CD14-positive monocyte (primary cell): ENCODE data around the gene TMEM205. TPM values are rescaled to one million over a fixed set of nuclear protein-coding genes. Genes with fewer than 3 reads are reported as not detected.
A peak's percentile ranks its signal among the peaks of the same experiment; 100 is the strongest.

ENCODE experiments used
- DNase-seq, 3 donors: peaks; one replicate each; pipeline ENCODE4 v3.0.0-alpha.2; 2011 to 2022
- H2AFZ ChIP-seq: 2 replicates; pipeline ENCODE4 v1.6.0; 2012; ENCODE audit warnings: mild to moderate bottlenecking, low read depth, low read length, inconsistent platforms; ENCODE audit not compliant: insufficient read depth, poor library complexity, severe bottlenecking
- H3K27ac ChIP-seq, 2 donors: 1 replicate in 1 of 2; 2 replicates in 1 of 2; pipeline ENCODE4 v1.5.1; 2012 to 2013; ENCODE audit warnings: low read length in 2 of 2, control low read depth in 1 of 2, inconsistent platforms in 1 of 2, low read depth in 1 of 2, mild to moderate bottlenecking in 1 of 2
- H3K27me3 ChIP-seq, 2 donors: one replicate each; pipeline versions ENCODE4 v1.6.0 to v1.6.1; 2011 to 2013; ENCODE audit warnings: low read length in 2 of 2; ENCODE audit not compliant: control insufficient read depth in 2 of 2, insufficient read depth in 2 of 2
- H3K36me3 ChIP-seq, 2 donors: replicated peaks in 1 of 2; 1 replicate in 1 of 2; 2 replicates in 1 of 2; pipeline versions ENCODE4 v1.5.1 to v1.6.1; 2012 to 2013; ENCODE audit warnings: low read length in 2 of 2, control low read depth in 1 of 2, inconsistent platforms in 1 of 2, mild to moderate bottlenecking in 1 of 2; ENCODE audit not compliant: insufficient read depth in 2 of 2, control insufficient read depth in 1 of 2
- H3K4me1 ChIP-seq, 2 donors: 1 replicate in 1 of 2; 2 replicates in 1 of 2; pipeline versions ENCODE4 v1.5.1 to v1.6.1; 2012 to 2013; ENCODE audit warnings: low read length in 2 of 2, control low read depth in 1 of 2, inconsistent platforms in 1 of 2, mild to moderate bottlenecking in 1 of 2, moderate library complexity in 1 of 2; ENCODE audit not compliant: insufficient read depth in 2 of 2, control insufficient read depth in 1 of 2
- H3K4me2 ChIP-seq: replicated peaks from 2 replicates; pipeline ENCODE3; 2012; ENCODE audit warnings: low read length, moderate library complexity, mild to moderate bottlenecking; ENCODE audit not compliant: poor library complexity, severe bottlenecking; ENCODE audit errors: extremely low read depth
- H3K4me3 ChIP-seq, 3 experiments: fragments of 200-600 bp in 1 of 3; sonication (generic) in 1 of 3; replicated peaks in 1 of 3; 1 replicate in 2 of 3; 2 replicates in 1 of 3; pipeline ENCODE4 v1.5.1; 2011 to 2013; ENCODE audit warnings: low read length in 3 of 3, mild to moderate bottlenecking in 3 of 3, control low read depth in 2 of 3, low read depth in 2 of 3, inconsistent platforms in 1 of 3, moderate library complexity in 1 of 3
- H3K79me2 ChIP-seq: 2 replicates; pipeline ENCODE4 v1.6.0; 2012; ENCODE audit warnings: mild to moderate bottlenecking, control low read depth, inconsistent platforms, low read length, moderate library complexity; ENCODE audit not compliant: insufficient read depth
- H3K9ac ChIP-seq: 2 replicates; pipeline ENCODE4 v1.6.0; 2017; ENCODE audit warnings: low read length, mild to moderate bottlenecking; ENCODE audit not compliant: insufficient read depth, poor library complexity, severe bottlenecking
- H3K9me3 ChIP-seq, 2 donors: replicated peaks in 1 of 2; 1 replicate in 1 of 2; 2 replicates in 1 of 2; pipeline versions ENCODE4 v1.5.1 to v1.6.1; 2012 to 2013; ENCODE audit warnings: low read length in 2 of 2, control low read depth in 1 of 2; ENCODE audit not compliant: control insufficient read depth in 1 of 2, insufficient read depth in 1 of 2
- H4K20me1 ChIP-seq: 2 replicates; pipeline ENCODE4 v1.6.0; 2012; ENCODE audit warnings: mild to moderate bottlenecking, low read length, control low read depth, moderate library complexity; ENCODE audit not compliant: insufficient read depth
- H3K27ac Mint-ChIP-seq, 7 donors: one replicate each; pipeline ENCODE4 v1.8.0; 2020; ENCODE audit warnings: mild to moderate bottlenecking in 7 of 7, mixed read lengths in 7 of 7, moderate library complexity in 6 of 7, inconsistent platforms in 2 of 7
- H3K27me3 Mint-ChIP-seq, 3 donors: one replicate each; pipeline ENCODE4 v1.8.0; 2021 to 2022; ENCODE audit warnings: low read depth in 3 of 3, mild to moderate bottlenecking in 3 of 3, mixed read lengths in 3 of 3, moderate library complexity in 3 of 3, inconsistent platforms in 1 of 3
- H3K36me3 Mint-ChIP-seq, 2 donors: one replicate each; pipeline ENCODE4 v1.8.0; 2020; ENCODE audit warnings: mixed read lengths in 2 of 2, inconsistent platforms in 1 of 2, mild to moderate bottlenecking in 1 of 2
- H3K4me1 Mint-ChIP-seq: one replicate; pipeline ENCODE4 v1.8.0; 2020; ENCODE audit warnings: mild to moderate bottlenecking, mixed read lengths
- H3K4me3 Mint-ChIP-seq, 2 donors: one replicate each; pipeline ENCODE4 v1.8.0; 2020; ENCODE audit warnings: mild to moderate bottlenecking in 2 of 2, mixed read lengths in 2 of 2, moderate library complexity in 1 of 2
- H3K9me3 Mint-ChIP-seq, 7 donors: one replicate each; pipeline ENCODE4 v1.8.0; 2020 to 2022; ENCODE audit warnings: mixed read lengths in 7 of 7, mild to moderate bottlenecking in 6 of 7, moderate library complexity in 6 of 7, inconsistent platforms in 2 of 7
- CTCF ChIP-seq: fragments of 200-600 bp; IDR thresholded peaks from one replicate; pipeline ENCODE4 v1.8.0; 2022; ENCODE audit warnings: antibody characterized with exemption, mild to moderate bottlenecking
- WGBS: methylation state at CpG from one replicate; pipeline ENCODE4 v1.1.5; 2013; ENCODE audit warnings: missing lambda C conversion rate; ENCODE audit not compliant: insufficient coverage; 5-methylcytosine and 5-hydroxymethylcytosine counted together
- intact Hi-C, 2 donors: fragments of 100-400 bp; cut with micrococcal nuclease; formaldehyde crosslinking; loops; one replicate each; pipeline versions ENCODE4 v1.15.0 to v1.15.1; 2023
- polyA plus RNA-seq, 3 donors: library from polyadenylated mRNA; depleted of rRNA in 1 of 3; unstranded in 2 of 3; stranded (reverse) in 1 of 3; fragments of 300-500 nt in 2 of 3; fragments of >200 nt in 1 of 3; fragmentation: Illumina TruSeq in 2 of 3; gene quantifications; 1 replicate in 2 of 3; 2 replicates in 1 of 3; pipeline ENCODE4 v1.2.3, GENCODE V29; 2012 to 2021

The TMEM205 gene
- polyA plus RNA-seq, 3 donors, result 252 to 335 (median 263) TPM

DNA sequence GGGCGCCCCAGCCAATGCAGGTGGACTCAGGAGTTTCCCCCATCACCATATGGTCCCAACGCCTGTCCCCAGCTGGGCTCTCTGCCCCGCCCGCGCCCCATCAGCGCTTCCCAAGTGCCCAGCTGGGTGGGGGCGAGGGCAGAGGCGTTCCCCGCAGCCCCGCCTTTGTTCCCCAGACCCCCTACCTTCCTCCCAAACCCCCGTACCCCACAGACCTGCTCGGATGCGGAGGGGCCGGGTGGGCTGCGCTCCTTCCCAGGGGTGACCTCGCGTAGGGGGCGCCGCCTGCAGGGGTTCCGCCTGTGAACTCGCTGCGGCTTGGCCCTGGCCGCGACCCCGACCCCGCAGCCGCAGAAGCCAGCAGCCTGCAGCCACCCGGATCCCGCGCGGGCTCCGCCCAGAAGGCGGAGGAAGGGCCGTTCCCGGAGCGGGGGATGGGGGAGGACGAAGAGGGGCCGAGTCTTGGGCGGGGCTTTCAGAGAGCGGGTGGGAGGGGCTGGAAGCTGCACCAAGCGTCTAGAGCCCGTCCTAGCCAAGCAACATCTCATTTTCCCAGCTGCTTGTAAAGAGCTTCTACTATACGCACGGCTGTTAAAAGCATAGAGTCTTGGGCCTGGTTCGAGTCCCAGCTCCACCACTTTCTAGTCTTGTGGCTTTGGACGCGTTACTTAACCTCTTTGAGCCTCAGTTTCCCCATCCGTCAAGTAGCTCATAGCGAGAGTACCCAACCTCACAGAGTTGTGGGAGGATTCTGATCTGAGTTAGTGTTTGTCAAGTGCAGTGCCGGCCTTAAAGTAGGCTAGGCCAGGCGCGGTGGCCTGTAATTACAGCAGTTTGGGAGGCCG is 6.6 kb downstream of the TMEM205 start, which contains the start of gene RAB3D:
Gene RAB3D (minus strand): TSS at position 404 of the 845 bp plus-strand sequence. CDS start 2,258 bp downstream, outside the sequence.
- Histone ChIP-seq H3K79me2 (peaks cover 78% of the 10 kb centered on the region), H2AFZ (peak within 1 kb of the TSS; percentile 75), H3K9me3 (peaks cover 0 to 6% of the 10 kb centered on the region in 2 donors), H3K27ac (peak within 1 kb of the TSS; percentile 54 to 85), H4K20me1 (peaks cover 48% of the 10 kb centered on the region), H3K4me1 (peaks cover 50 to 64% of the 10 kb centered on the region in 2 donors), H3K36me3 (peaks cover 25 to 37% of the 10 kb centered on the region in 2 donors), H3K9ac (peak within 1 kb of the TSS; percentile 78), H3K4me2 (peak within 1 kb of the TSS; percentile 88), H3K4me3 (peak within 1 kb of the TSS; percentile 66 to 99 (median 98)), H3K27me3 (no peaks in the 10 kb centered on the region)
- DNase-seq, result peak; percentile 74 to 88 (median 80)
- peaks cover 40% of the 10 kb centered on the region for H3K4me1 Mint-ChIP-seq
- intact Hi-C loops, result loop anchor here (2.0 to 5.0 kb wide), 3 partner anchors 15 to 42 kb away; partner anchors contain the start of genes SWSAP1 (in 1 of the 2) and TSPAN16 (in 1 of the 2)
- H3K27me3 Mint-ChIP-seq, result peaks cover 0 to 2% (median 0%) of the 10 kb centered on the region in 3 donors
- H3K4me3 Mint-ChIP-seq, result peak within 1 kb of the TSS; percentile 91 to 99
- no peak for TF ChIP-seq CTCF
- peaks cover 32 to 56% of the 10 kb centered on the region in 2 donors for H3K36me3 Mint-ChIP-seq
- H3K9me3 Mint-ChIP-seq, result peaks cover 0 to 6% (median 0%) of the 10 kb centered on the region in 7 donors
- H3K27ac Mint-ChIP-seq, result peak within 1 kb of the TSS; percentile 85 to 97 (median 91)
- WGBS, result under 1% methylated on average over 36 of the region's 53 CpGs

GRCh38 chr19:11338569-11339253 is 7.4 kb downstream of the TMEM205 start:
- Mint-ChIP-seq H3K4me3 (peak overlapping the region; percentile 91 to 99), H3K9me3 (peaks cover 0 to 6% (median 0%) of the 10 kb centered on the region in 7 donors), H3K36me3 (peaks cover 39 to 64% of the 10 kb centered on the region in 2 donors), H3K27me3 (peaks cover 0 to 2% (median 0%) of the 10 kb centered on the region in 3 donors), H3K4me1 (peaks cover 36% of the 10 kb centered on the region), H3K27ac (peak overlapping the region; percentile 85 to 97 (median 91))
- Histone ChIP-seq H3K79me2 (peaks cover 78% of the 10 kb centered on the region), H3K36me3 (peaks cover 32 to 45% of the 10 kb centered on the region in 2 donors), H3K27ac (peak overlapping the region; percentile 54 to 85), H3K4me2 (peak overlapping the region; percentile 88), H3K9ac (peak overlapping the region; percentile 78), H2AFZ (peak overlapping the region; percentile 75), H3K4me1 (peaks cover 42 to 62% of the 10 kb centered on the region in 2 donors), H3K27me3 (no peaks in the 10 kb centered on the region), H3K4me3 (peak overlapping the region; percentile 66 to 99 (median 98)), H4K20me1 (peaks cover 56% of the 10 kb centered on the region), H3K9me3 (peaks cover 0 to 6% of the 10 kb centered on the region in 2 donors)
- TF ChIP-seq CTCF, result no peak
- intact Hi-C loops, result loop anchor here (2.0 to 5.0 kb wide), 3 partner anchors 14 to 41 kb away; partner anchors contain the start of genes SWSAP1 (in 1 of the 2) and TSPAN16 (in 1 of the 2)
- DNase-seq, result no peak
- WGBS, result 9% methylated on average over 16 of the region's 21 CpGs
